SW480 (cell line): ENCODE results near the gene FCAMR.

Experiments
- DNase-seq: peaks from one replicate; pipeline ENCODE4 v3.0.0-alpha.2; 2016; ENCODE audit warnings: low spot score

The FCAMR gene

GRCh38 chr1:206909161-206909882, 60.9 kb downstream of the FCAMR start:
- peak; percentile 80 for DNase-seq

GRCh38 chr1:206908038-206908437, 62.2 kb downstream of the FCAMR start:
- peak; percentile 50 for DNase-seq
